Breast epithelium (tissue), 3 donors: ENCODE data around the gene LMBR1.

Experiments
- CTCF ChIP-seq, 3 donors: fragments of 450-650 bp; IDR thresholded peaks; one replicate each; pipeline ENCODE4 v1.5.1; 2016 to 2017; ENCODE audit warnings: antibody characterized with exemption in 3 of 3, mild to moderate bottlenecking in 3 of 3, moderate library complexity in 3 of 3
- POLR2AphosphoS5 ChIP-seq, 3 donors: sonication (generic); formaldehyde crosslinking; IDR thresholded peaks; one replicate each; pipeline ENCODE4 v1.6.1; 2017; ENCODE audit warnings: antibody characterized with exemption in 3 of 3

GRCh38 chr7:156629873-156630272, 263.1 kb downstream of the LMBR1 start:
- TF ChIP-seq POLR2AphosphoS5 (IDR thresholded peaks at IDR 0.05) = no peak
- TF ChIP-seq CTCF (IDR thresholded peaks at IDR 0.05) = no peak
